Embryonic facial prominence (tissue), 1 donor: Measurements from ENCODE around the gene MICAL3.
"Not testable (repeated sequence)": the region's sequence is repeated elsewhere in the genome, so short reads cannot be mapped to it uniquely, and the experiment has no call there.

Experiments
- DNase-seq: peaks from one replicate; pipeline ENCODE4 v3.0.0-alpha.2; 2016; ENCODE audit errors: extremely low spot score

The MICAL3 gene

DNA sequence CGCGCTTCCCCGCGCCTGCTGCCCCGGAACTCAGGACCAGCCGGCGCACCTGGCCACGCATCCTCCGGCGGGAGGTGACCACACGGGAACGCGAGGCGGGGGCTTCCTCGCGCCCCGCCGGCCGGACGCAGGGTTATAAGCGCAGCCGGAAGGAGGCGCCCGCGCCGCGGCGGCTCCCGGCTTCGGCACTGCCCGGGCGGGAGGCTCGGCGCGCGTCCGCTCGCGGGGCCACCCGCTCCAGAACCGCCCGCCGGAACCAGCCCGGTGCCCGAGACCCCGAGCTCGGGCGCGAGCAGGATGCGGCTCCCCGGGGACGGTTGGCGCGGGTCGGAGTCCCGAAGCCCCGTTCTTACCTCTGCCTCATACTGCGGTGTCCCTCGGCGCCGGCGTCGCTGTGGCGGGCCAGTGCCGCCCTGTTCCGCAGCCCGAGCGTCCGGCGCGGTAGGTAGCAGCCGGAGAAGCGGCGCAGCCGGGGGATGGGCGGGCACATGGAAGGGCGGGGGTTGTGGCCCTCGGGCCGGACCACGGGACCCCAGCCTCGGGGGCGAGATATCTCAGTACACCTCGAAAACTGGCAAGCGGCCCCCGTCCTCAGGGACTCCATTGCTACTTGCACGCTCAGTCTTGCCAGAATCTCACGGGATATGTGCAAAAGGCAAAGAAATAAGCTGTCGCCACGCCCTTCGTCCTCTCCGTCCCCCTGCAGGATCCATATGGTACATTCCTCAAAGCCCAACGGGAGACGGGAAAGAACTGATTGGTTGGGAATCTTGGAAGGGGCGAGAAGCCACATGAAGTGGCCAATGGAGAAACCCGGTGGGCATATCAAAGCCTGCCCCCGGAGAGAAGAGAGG lies 23.1 kb downstream of the MICAL3 start:
- peak; percentile 91 for DNase-seq

DNA sequence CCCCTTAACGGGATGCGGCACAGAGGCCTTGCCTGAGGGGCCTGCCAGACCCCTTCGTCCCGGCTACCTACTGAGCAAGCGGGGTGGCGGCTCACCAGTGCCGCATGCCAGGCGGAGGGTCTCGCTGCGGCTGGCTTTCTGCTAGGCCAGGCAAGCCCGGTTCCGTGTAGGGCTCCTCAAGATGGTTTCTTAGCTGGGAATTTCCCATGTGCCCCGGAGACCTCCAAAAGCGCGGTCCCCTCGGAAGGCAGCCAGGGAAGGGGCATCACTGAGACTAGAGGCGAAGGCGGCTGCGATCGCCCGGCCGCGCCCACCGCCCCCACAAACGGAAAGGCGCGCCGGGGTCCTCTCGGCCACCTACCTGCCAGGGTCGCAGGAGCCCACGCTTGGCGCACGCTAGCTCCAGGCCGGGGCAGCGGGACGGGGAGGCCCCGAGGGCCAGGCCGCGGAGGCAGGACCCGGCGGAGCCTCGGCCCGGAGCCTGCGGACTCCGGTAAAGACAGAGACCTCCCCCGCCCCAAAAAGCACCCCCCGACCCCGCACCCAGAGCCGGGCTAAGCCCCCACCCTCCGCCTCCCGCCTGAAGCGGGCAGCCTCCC lies 23.8 kb downstream of the MICAL3 start:
- DNase-seq = no peak

DNA sequence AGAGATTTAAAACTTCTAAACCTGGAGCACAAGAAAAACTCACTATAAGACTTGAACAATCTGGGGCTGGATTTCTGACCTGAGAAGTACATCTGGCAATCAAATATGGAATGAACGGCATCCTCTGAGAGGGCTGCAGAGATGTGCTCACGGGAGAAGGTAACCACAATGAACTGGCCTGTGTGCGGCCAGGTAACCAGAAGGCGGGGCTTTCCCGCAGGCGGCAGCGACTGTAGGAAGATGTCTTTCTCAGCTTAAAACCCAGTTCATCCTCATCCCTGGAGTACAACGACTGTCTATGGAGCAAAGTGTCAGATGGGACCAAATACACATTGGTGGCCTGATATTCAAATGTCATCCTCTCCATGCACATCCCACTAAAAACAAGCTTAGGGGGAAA lies 24.5 kb downstream of the MICAL3 start:
- DNase-seq = no peak

DNA sequence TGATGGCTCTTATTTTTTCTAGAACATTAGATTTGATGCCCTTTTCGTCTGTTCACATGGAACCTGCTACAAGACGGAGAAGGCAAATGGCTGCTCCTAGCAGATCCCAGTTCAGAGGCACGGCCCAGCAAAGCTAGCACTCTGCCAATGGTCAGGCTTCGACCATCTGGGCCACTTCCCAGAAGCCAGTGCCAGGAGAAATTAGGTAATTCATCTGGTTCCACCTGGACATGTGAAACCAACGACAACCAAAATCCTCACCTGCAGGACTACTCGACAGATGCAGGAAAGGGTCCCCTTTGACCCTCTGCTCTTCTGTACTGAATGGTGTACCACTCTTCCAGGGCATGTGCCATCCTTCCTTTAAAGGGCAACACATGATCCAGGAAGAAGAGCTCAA lies 25.4 kb downstream of the MICAL3 start:
- no peak for DNase-seq

DNA sequence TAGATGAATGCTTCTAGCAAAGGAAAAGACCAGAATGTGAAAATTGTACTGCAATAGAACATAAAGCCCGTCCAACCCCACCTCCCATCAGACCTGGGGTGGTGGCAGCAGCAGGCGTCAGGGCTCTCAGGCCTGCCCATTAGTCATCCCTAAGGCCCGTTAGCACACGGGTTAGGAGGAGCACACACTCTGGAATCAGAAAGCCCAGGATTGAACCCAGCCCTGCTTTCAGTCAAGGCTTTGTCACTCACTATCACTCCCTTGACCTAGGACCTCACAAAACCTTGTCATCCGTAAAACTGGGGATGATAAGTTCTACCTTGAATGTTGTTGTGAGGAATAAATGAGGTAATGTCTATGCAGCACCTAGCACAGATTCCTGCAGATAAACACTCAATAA lies 26.9 kb downstream of the MICAL3 start:
- no peak for DNase-seq

DNA sequence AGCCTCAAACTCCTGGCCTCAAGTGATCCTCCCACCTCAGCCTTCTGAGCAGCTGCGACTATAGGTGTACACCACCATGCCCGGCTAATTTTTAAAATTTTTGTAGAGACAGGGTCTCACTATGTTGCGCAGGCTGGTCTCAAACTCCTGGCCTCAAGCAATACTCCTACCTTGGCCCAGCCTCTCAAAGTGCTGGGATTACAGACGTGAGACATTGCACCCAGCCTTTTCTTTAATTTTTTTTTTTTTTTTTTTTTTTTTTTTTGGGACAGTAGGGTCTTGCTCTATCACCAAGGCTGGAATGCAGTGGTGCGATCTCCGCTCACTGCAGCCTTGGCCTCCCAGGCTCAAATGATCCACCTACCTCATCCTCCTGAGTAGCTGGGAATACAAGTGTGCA lies 29.1 kb downstream of the MICAL3 start:
- not testable (repeated sequence) for DNase-seq

DNA sequence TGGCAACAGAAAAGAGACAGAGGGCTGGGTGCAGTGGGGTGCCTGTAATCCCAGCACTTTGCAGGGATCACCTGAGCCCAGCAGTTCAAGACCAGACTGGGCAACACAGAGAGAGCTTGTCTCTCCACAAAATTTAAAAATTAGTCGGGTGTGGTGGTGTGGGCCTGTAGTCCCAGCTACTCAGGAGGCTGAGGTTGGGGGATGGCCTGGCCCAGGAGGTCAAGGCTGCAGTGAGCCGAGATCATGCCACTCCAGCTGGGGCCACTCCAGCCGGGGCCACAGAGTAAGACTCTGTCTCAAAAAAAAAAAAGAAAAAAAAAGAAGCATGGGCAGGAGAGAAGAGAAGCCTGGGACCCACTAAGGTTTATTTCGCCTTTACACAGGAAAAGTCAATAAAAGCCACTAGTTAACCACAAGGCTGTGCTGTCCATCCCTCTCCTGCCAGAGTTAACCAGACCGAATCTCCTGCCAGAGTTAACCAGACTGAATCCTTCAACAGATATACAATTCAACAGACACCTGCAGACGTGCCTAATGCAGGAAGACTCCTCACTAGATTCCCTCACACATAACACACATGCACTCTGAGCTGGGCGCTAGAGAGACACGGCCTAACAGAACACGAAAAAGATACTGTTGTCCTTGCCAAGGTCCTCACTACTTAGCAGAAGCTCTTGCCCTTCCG lies 29.8 kb downstream of the MICAL3 start:
- DNase-seq = no peak

DNA sequence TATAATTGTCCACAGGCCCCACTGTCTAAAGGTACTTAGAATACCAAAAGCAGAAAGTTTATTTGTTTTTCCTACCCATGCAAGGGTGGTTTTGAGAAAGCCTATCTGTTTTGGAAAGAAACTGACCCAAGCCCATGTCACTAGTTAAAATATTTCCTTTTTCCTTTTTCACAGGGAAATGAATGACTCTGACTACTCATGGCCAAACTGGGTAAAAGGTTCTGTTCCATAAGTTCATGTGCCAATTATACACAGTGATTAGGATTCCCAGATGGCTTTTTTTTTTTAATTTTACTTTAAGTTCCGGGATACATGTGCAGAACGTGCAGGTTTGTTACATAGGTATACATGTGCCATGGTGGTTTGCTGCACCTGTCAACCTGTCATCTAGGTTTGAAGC lies 31.4 kb downstream of the MICAL3 start:
- DNase-seq = not testable (repeated sequence)

DNA sequence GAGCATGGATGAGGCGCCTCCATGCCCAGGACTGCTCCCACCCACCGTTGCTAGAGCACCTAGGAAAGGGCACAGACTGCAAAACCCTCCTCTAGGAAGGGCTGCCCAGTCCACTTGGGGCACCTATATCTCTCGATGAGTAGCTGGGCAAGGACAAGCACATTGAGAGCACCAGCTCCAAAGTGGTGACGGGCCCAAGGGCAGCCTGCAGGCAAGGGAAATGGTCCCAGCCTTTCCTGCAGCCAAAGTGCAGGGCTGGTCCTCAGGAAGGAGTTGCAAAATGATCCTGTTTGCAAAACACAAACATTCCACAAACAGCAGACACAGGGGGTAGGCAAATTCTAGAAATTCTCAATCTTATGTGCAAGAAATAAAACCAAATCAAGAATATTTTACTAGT lies 32.4 kb downstream of the MICAL3 start:
- not testable (repeated sequence) for DNase-seq

DNA sequence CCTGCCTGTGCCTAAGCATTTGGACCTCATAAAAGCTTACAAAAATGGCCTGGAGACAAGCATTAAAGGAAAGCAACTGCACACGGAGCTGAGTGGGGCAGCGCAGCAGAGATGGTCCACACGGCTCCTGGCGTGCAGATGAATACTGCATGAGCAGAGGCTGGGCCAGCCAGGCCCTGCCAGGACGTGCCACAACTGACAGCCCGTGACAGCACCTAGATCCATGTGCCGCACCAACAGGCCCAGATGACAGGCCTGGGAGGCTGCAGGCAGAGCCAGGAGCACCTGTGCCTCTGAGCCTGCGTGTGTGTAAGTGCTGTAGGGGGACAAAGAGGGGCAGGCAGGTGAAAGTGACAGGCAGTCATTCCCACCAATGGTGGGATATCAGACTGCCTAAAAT lies 33.4 kb downstream of the MICAL3 start:
- DNase-seq = no peak

DNA sequence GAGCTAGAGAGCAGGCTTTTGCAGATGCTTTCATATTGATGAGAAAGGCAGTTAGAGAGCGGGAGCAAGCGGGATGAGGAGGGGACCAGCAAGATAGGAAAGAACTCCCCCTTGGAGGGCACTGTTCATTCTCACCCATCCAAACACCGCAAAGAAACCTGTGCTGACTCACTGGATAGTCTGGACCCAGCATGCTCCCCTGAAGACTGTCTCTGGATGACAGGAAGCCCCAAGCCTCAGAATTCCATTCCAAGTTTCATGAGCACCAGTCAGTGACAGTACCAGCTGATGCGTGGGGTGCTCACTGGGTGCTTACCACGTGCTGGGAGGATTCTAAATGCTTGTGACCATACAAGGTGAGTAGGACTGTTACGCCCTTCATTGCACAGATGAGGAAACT lies 34.2 kb downstream of the MICAL3 start:
- no peak for DNase-seq

DNA sequence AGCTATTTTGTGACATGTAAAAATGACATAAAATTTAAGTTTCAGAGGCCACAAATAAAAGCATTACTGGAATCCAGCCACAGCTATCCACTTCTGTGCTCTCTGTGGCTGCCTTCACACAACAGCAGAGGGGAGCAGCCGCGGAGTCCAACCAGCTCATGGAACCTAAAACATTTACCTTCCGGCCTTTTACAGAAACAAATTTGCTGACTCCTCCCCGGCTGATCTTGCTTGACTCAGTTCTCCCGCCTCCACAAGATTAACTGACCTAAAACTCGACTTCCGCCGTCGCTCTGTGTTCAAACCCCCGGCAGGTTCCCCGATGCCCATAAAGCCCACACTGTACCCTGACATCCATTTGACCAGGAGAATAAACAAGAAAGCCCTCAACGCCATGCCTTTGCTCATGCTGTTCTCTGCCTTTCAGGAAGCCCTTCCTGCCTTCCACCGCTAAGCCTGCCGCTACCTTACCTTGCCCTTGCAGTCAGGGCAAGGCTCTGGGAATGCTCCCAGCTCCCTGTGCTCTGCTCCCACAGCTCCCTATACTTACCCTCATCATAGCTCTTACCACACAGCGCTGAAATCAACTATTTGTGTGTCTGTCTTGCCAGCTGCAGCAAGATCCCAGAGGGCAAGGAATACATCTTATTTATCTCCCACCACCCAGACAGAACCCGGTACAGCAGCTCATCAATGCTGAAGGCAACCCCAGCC lies 35.4 kb downstream of the MICAL3 start:
- DNase-seq = no peak

DNA sequence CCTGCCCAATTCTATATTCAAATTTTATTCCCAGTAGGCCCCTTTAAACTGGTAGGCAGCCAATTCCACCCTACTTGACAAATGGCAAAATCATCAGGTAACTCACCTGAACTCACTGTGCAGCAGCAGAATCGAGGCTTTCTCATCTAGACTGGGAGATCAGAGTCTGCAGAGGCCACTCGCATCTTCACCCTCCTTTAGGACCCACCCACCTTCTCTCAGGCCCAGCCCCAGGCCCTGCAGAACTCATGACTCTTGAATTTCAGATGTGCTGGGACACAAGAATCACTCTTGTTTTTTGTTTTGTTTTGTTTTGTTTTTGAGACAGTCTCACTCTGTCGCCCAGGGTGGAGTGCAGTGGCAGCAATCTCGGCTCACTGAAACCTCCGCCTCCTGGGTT lies 38.8 kb downstream of the MICAL3 start:
- DNase-seq = no peak

DNA sequence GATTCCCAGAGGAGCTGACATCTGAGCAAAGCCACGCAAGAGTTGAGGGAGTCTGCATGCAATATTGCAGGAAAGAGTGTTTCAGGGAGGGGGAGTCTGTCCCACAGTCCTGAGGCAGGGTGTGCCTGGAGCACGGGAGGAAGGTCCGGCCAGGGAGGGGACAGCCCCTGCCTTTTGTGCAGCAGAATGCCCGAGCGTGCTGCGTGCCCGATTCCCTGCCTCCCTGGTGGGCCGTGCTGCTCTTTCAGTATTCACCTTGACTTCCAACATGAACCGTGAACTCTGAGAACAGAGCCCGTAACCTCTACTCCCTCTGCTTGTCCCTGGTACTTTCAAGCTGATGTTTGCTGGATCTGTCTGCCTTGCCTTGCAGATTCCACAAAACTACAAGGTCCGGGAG lies 39.3 kb downstream of the MICAL3 start:
- not testable (repeated sequence) for DNase-seq

DNA sequence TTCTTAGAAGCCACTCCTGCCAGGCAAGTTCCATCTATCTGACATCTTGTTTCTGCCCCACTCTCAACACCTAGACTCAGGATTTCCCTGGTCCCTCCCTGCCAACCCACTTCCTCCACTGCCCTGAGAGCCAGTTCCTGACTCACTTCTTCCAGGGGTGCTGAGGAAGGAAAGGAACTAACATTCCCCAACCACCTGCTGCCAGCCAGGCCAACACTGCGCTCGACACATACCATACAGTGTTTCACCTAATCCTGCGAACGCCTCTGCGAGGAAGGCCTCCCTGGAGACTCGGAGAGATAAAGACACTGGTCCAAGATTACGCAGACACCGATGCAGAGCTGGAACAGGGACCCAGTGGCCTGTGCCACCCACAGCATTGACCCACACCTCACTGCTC lies 40.2 kb downstream of the MICAL3 start:
- no peak for DNase-seq

DNA sequence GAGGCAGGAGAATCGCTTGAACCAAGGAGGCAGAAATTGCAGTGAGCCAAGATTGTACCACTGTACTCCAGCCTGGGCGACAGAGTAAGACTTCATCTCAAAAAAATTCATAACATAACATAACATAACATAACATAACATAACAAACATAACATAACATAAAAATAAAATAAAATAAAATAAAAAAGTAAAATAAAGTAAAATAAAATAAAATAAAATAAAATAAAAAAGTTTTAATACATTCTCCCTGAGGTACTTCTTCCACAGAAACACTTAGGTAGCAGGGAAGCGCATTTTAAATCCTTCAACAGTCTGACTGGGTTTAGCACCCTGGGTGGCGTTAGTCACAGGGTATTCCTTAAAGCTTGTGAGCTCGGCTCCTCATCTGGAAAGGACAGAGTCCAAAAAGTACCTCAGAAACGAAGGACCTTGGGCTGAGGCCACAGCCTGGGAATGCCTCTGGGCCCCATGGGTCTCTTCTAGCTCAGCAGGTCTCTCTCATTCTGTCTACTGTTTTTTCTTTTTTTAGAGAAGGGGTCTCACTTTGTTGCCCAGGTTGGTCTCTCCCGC lies 41.7 kb downstream of the MICAL3 start:
- DNase-seq = no peak

DNA sequence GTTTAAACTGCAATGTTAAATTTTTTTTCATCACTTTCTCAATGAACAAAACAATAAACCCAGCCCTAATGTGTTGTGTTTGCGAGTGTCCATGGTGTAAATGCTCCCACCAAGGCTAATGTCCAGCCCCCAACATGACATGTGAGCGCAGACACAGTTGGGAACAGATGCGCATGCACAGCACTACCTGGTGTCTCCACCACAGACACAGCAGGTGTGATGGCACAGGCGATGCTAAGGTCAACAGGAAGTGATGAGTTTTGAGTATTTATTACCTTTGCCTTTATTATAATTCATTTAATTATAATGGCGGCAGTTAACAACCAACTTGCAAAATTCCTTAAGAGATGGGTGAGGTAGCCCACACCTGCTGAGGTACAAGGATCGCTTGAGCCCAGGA lies 42.9 kb downstream of the MICAL3 start:
- DNase-seq = no peak

DNA sequence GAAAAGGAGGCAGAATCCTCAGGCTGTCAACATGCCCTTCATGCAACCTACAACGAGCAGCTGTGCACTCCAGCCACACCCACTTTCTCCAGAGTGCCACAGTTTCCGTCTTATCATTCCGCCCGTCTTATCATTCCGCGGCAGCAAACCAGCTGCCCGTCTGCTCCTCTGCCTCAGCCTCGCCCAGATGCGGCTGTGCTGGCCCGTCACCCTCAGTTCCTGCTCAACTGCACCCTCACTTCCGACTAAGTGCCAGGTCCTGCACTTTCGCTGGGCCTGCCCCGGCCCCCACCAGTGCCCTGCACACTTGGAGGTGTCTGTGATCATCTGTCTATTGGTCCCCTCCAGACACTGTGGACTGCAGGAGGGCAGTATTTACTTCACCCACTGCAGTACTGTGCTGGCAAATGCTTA lies 43.7 kb downstream of the MICAL3 start:
- no peak for DNase-seq

DNA sequence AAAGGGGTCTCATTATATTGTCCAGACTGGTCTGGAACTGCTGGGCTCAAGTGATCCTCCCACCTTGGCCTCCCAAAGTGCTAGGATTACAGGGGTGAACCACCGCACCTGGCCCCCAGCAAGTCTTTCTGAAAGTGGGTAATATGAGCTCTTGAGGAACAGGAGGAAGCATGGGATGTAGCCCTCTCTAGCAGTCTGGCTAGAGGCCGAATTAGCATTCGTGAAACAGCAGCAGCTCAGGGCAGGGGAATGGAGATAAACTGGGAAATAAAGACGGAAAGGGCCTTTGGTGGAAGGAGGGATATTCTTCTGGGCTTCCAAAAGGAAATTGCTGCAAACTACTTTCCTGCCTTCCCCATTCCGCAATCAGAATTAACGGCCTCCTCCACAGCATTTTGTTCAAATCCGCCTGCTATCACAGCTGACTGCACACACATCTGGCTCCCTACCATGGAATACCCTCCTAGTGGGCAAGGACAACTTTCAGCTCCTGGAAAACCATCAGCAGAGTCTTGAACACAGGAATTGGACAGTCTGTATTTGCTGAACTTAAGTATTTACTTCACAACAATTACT lies 44.3 kb downstream of the MICAL3 start:
- DNase-seq = no peak

DNA sequence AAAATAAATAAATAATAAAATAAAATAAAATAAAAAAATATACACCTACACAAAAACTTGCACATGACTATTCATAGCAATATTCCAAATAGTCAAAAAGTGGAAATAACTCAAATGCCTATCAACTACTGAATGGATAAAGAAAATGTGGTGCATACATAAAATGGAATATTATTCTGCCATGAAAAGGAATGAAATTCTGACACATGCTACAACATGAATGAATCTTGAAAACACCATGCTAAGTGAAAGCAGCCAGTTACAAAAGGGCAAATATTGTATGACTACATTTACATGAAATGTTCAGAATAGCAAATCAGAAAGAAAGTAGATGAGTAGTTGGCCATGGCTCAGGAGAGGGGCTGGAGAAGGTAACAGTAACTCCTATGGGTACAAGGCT lies 46.3 kb downstream of the MICAL3 start:
- DNase-seq = no peak

DNA sequence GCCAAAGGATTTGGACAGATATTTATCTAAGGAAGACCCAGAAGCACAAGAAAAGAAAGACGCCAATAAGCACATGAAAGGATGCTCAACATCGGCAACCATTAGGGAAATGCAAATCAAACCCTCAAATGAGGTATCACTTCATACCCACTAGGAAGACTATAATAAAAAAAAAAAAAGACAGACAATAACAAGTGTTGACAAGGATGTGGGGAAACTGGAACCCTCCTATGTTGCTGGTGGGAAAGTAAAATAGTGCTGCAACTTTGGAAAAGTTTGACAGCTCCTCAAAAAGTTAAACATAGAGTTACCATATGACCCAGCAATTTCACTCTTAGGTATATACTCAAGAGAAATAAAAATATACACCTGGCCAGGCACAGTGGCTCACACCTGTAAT lies 47.0 kb downstream of the MICAL3 start:
- no peak for DNase-seq

DNA sequence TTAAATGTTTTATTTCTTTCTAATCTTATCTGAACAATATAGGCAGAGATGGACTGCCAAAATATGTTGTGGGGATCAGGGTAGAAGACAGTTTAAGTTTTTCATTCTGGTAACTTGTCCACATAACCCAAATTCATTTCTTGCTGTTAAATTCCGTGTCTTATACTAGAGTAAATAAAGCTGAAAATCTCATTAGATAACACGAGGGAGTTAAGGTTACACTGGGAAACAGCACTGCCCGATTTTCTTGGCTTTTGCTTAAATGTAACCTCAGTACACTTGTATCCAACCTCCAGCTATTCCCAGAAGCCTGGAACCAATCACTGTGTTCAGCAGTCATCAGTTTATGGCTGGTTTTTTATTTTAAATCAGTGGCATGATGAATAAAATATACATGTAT lies 48.2 kb downstream of the MICAL3 start:
- no peak for DNase-seq
